ENCODE measurements around the gene PALB2. TPM values are rescaled to one million over a fixed set of nuclear protein-coding genes. Genes with fewer than 3 reads are reported as not detected.

Gene PALB2
- total and polyA plus RNA-seq, 2 of the 13 experiments (the other 11 are each of a cell fraction or from before 2014, with no cell fraction given): 12.1 to 40.9 TPM

DNA sequence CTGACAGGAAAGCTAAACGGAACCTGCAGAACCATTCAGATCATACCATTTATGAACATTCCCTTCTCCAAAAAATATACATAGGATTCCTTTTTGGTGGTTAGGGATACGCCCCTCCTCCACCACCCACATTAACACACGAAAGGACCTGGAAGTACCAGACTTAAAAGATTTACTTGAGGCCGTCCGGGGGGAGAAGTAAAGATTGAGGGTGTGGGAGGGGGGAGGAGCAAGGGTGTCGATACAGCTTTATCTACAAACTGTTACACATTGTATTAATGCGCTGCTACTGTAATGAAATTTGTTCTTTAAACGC lies 537 bp downstream of the PALB2 start (continued):
- TF ChIP-seq ZNF556 (CRISPR knock-in tag; IDR thresholded peaks at IDR 0.05; ENCODE audit: borderline replicate concordance): peak; percentile 8; the same call in 1 of the 2 replicates
- TF ChIP-seq, protein P1, sequence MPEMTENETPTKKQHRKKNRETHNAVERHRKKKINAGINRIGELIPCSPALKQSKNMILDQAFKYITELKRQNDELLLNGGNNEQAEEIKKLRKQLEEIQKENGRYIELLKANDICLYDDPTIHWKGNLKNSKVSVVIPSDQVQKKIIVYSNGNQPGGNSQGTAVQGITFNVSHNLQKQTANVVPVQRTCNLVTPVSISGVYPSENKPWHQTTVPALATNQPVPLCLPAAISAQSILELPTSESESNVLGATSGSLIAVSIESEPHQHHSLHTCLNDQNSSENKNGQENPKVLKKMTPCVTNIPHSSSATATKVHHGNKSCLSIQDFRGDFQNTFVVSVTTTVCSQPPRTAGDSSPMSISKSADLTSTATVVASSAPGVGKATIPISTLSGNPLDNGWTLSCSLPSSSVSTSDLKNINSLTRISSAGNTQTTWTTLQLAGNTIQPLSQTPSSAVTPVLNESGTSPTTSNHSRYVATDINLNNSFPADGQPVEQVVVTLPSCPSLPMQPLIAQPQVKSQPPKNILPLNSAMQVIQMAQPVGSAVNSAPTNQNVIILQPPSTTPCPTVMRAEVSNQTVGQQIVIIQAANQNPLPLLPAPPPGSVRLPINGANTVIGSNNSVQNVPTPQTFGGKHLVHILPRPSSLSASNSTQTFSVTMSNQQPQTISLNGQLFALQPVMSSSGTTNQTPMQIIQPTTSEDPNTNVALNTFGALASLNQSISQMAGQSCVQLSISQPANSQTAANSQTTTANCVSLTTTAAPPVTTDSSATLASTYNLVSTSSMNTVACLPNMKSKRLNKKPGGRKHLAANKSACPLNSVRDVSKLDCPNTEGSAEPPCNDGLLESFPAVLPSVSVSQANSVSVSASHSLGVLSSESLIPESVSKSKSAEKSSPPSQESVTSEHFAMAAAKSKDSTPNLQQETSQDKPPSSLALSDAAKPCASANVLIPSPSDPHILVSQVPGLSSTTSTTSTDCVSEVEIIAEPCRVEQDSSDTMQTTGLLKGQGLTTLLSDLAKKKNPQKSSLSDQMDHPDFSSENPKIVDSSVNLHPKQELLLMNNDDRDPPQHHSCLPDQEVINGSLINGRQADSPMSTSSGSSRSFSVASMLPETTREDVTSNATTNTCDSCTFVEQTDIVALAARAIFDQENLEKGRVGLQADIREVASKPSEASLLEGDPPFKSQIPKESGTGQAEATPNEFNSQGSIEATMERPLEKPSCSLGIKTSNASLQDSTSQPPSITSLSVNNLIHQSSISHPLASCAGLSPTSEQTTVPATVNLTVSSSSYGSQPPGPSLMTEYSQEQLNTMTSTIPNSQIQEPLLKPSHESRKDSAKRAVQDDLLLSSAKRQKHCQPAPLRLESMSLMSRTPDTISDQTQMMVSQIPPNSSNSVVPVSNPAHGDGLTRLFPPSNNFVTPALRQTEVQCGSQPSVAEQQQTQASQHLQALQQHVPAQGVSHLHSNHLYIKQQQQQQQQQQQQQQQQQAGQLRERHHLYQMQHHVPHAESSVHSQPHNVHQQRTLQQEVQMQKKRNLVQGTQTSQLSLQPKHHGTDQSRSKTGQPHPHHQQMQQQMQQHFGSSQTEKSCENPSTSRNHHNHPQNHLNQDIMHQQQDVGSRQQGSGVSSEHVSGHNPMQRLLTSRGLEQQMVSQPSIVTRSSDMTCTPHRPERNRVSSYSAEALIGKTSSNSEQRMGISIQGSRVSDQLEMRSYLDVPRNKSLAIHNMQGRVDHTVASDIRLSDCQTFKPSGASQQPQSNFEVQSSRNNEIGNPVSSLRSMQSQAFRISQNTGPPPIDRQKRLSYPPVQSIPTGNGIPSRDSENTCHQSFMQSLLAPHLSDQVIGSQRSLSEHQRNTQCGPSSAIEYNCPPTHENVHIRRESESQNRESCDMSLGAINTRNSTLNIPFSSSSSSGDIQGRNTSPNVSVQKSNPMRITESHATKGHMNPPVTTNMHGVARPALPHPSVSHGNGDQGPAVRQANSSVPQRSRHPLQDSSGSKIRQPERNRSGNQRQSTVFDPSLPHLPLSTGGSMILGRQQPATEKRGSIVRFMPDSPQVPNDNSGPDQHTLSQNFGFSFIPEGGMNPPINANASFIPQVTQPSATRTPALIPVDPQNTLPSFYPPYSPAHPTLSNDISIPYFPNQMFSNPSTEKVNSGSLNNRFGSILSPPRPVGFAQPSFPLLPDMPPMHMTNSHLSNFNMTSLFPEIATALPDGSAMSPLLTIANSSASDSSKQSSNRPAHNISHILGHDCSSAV (CRISPR knock-in tag; IDR thresholded peaks at IDR 0.05; ENCODE audit: borderline replicate concordance): no peak
- TF ChIP-seq ZNF205 (CRISPR knock-in tag; IDR thresholded peaks at IDR 0.05): no peak
- no peak for TF ChIP-seq ZMYM3 (CRISPR knock-in tag; IDR thresholded peaks at IDR 0.05)
- TF ChIP-seq ZNF883 (CRISPR knock-in tag; IDR thresholded peaks at IDR 0.05; ENCODE audit: not compliant biosample characterization): no peak
- TF ChIP-seq, protein P2, sequence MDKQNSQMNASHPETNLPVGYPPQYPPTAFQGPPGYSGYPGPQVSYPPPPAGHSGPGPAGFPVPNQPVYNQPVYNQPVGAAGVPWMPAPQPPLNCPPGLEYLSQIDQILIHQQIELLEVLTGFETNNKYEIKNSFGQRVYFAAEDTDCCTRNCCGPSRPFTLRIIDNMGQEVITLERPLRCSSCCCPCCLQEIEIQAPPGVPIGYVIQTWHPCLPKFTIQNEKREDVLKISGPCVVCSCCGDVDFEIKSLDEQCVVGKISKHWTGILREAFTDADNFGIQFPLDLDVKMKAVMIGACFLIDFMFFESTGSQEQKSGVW (CRISPR knock-in tag; IDR thresholded peaks at IDR 0.05; ENCODE audit: borderline replicate concordance): peak; percentile 64; the same call in 1 of the 2 replicates
- TF ChIP-seq, protein P3, sequence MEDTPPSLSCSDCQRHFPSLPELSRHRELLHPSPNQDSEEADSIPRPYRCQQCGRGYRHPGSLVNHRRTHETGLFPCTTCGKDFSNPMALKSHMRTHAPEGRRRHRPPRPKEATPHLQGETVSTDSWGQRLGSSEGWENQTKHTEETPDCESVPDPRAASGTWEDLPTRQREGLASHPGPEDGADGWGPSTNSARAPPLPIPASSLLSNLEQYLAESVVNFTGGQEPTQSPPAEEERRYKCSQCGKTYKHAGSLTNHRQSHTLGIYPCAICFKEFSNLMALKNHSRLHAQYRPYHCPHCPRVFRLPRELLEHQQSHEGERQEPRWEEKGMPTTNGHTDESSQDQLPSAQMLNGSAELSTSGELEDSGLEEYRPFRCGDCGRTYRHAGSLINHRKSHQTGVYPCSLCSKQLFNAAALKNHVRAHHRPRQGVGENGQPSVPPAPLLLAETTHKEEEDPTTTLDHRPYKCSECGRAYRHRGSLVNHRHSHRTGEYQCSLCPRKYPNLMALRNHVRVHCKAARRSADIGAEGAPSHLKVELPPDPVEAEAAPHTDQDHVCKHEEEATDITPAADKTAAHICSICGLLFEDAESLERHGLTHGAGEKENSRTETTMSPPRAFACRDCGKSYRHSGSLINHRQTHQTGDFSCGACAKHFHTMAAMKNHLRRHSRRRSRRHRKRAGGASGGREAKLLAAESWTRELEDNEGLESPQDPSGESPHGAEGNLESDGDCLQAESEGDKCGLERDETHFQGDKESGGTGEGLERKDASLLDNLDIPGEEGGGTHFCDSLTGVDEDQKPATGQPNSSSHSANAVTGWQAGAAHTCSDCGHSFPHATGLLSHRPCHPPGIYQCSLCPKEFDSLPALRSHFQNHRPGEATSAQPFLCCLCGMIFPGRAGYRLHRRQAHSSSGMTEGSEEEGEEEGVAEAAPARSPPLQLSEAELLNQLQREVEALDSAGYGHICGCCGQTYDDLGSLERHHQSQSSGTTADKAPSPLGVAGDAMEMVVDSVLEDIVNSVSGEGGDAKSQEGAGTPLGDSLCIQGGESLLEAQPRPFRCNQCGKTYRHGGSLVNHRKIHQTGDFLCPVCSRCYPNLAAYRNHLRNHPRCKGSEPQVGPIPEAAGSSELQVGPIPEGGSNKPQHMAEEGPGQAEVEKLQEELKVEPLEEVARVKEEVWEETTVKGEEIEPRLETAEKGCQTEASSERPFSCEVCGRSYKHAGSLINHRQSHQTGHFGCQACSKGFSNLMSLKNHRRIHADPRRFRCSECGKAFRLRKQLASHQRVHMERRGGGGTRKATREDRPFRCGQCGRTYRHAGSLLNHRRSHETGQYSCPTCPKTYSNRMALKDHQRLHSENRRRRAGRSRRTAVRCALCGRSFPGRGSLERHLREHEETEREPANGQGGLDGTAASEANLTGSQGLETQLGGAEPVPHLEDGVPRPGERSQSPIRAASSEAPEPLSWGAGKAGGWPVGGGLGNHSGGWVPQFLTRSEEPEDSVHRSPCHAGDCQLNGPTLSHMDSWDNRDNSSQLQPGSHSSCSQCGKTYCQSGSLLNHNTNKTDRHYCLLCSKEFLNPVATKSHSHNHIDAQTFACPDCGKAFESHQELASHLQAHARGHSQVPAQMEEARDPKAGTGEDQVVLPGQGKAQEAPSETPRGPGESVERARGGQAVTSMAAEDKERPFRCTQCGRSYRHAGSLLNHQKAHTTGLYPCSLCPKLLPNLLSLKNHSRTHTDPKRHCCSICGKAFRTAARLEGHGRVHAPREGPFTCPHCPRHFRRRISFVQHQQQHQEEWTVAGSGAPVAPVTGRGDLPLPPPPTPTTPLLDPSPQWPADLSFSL (CRISPR knock-in tag; IDR thresholded peaks at IDR 0.05): 0 out of 2 replicates have a peak, but pooled peaks have one; percentile 10
- 0 out of 2 replicates have a peak, but pooled peaks have one; percentile 16 for TF ChIP-seq ZNF34 (CRISPR knock-in tag; IDR thresholded peaks at IDR 0.05; ENCODE audit: borderline replicate concordance)
- no peak for TF ChIP-seq KDM1A (CRISPR knock-in tag; IDR thresholded peaks at IDR 0.05)
- TF ChIP-seq ZNF3 (CRISPR knock-in tag; IDR thresholded peaks at IDR 0.05): no peak
- no peak for TF ChIP-seq ZNF749 (CRISPR knock-in tag; IDR thresholded peaks at IDR 0.05; ENCODE audit: borderline replicate concordance)
- TF ChIP-seq ZNF274 (CRISPR knock-in tag; IDR thresholded peaks at IDR 0.05): no peak
- TF ChIP-seq ZFP36L2 (CRISPR knock-in tag; IDR thresholded peaks at IDR 0.05): no peak
- no peak for TF ChIP-seq HDAC1 (CRISPR knock-in tag; IDR thresholded peaks at IDR 0.05)
- TF ChIP-seq ZNF30 (CRISPR knock-in tag; IDR thresholded peaks at IDR 0.05): no peak

All from HepG2 (cell line).